Embryonic facial prominence (tissue), 1 donor: ENCODE data around the gene COL24A1.
A peak's percentile ranks its signal among the peaks of the same experiment; 100 is the strongest.
"Not testable (repeated sequence)": the region's sequence is repeated elsewhere in the genome, so short reads cannot be mapped to it uniquely, and the experiment has no call there.

Source experiments
- DNase-seq: peaks from one replicate; pipeline ENCODE4 v3.0.0-alpha.2; 2016; ENCODE audit errors: extremely low spot score

The COL24A1 gene

GRCh38 chr1:85806236-85806965 is 350.2 kb downstream of the COL24A1 start:
- DNase-seq, result no peak

- no peak for DNase-seq
Observed at GRCh38 chr1:85801520-85801919, 355.1 kb downstream of the COL24A1 start.

GRCh38 chr1:85799737-85800136 is 356.8 kb downstream of the COL24A1 start:
- no peak for DNase-seq

- no peak for DNase-seq
Observed at GRCh38 chr1:85798419-85798818, 358.2 kb downstream of the COL24A1 start.

- DNase-seq, result not testable (repeated sequence)
Observed at GRCh38 chr1:85777021-85777420, 379.6 kb downstream of the COL24A1 start.

- no peak for DNase-seq
Observed at GRCh38 chr1:85762804-85763203, 393.8 kb downstream of the COL24A1 start.

GRCh38 chr1:85756864-85757263 is 399.7 kb downstream of the COL24A1 start:
- DNase-seq, result no peak

GRCh38 chr1:85748120-85748519 is 408.5 kb downstream of the COL24A1 start:
- DNase-seq, result no peak

GRCh38 chr1:85746777-85747176 is 409.8 kb downstream of the COL24A1 start:
- DNase-seq, result no peak

- no peak for DNase-seq
Observed at GRCh38 chr1:85743814-85744213, 412.8 kb downstream of the COL24A1 start.

GRCh38 chr1:85734931-85735330 is 421.6 kb downstream of the COL24A1 start:
- no peak for DNase-seq

- no peak for DNase-seq
Observed at GRCh38 chr1:85718678-85719340, 437.8 kb downstream of the COL24A1 start.

GRCh38 chr1:85714418-85715114 is 442.0 kb downstream of the COL24A1 start:
- not testable (repeated sequence) for DNase-seq

- no peak for DNase-seq
Observed at GRCh38 chr1:85708829-85709227, 447.7 kb downstream of the COL24A1 start.

GRCh38 chr1:85707990-85708828 is 448.4 kb downstream of the COL24A1 start, which contains the start of gene ZNHIT6:
TSS of gene ZNHIT6 (minus strand) at chr1:85708433. CDS start at chr1:85708284, 149 bp downstream.
- DNase-seq, result peak; percentile 94

- DNase-seq, result no peak
Observed at GRCh38 chr1:85707267-85707989, 449.1 kb downstream of the COL24A1 start.

GRCh38 chr1:85705940-85706339 is 450.6 kb downstream of the COL24A1 start:
- no peak for DNase-seq

- no peak for DNase-seq
Observed at GRCh38 chr1:85700422-85700821, 456.1 kb downstream of the COL24A1 start.

GRCh38 chr1:85697895-85698294 is 458.7 kb downstream of the COL24A1 start:
- DNase-seq, result no peak

GRCh38 chr1:85692730-85693314 is 463.8 kb downstream of the COL24A1 start:
- peak; percentile 70 for DNase-seq
